Heart left ventricle (tissue), 16 donors: ENCODE data around the gene RPL18. TPM values are rescaled to one million over a fixed set of nuclear protein-coding genes. Genes with fewer than 3 reads are reported as not detected.
"Not testable (repeated sequence)": the region's sequence is repeated elsewhere in the genome, so short reads cannot be mapped to it uniquely, and the experiment has no call there.

Source experiments
- ATAC-seq, 4 donors: fragments of 200-7000 bp; cut with Tn5 transposase; one replicate each; pipeline ENCODE4 v1.9.1; 2020 to 2022; ENCODE audit warnings: moderate library complexity in 4 of 4, mild to moderate bottlenecking in 3 of 4, moderate number of reproducible peaks in 1 of 4
- DNase-seq, 5 donors: peaks; one replicate each; pipeline ENCODE4 v3.0.0-alpha.2; 2020
- H3K27ac ChIP-seq, 12 donors: fragments of 200-600 bp; sonication (generic) in 4 of 12; one replicate each; pipeline versions ENCODE4 v1.5.0 to v1.8.0; 2016 to 2022; ENCODE audit warnings: mild to moderate bottlenecking in 2 of 12
- H3K27me3 ChIP-seq, 9 donors: fragments of 200-600 bp; sonication (generic) in 2 of 9; one replicate each; pipeline versions ENCODE4 v1.5.1 to v1.8.0; 2016 to 2022; ENCODE audit warnings: mild to moderate bottlenecking in 3 of 9
- H3K36me3 ChIP-seq, 9 donors: fragments of 200-600 bp; sonication (generic) in 2 of 9; one replicate each; pipeline versions ENCODE4 v1.5.0 to v1.8.0; 2018 to 2022; ENCODE audit warnings: mild to moderate bottlenecking in 2 of 9
- H3K4me1 ChIP-seq, 12 donors: fragments of 200-600 bp; sonication (generic) in 4 of 12; one replicate each; pipeline versions ENCODE4 v1.5.0 to v1.8.0; 2016 to 2022; ENCODE audit warnings: mild to moderate bottlenecking in 3 of 12
- H3K4me3 ChIP-seq, 12 donors: fragments of 200-600 bp; sonication (generic) in 4 of 12; one replicate each; pipeline versions ENCODE4 v1.5.0 to v1.8.0; 2017 to 2022; ENCODE audit warnings: mild to moderate bottlenecking in 9 of 12, moderate library complexity in 4 of 12
- H3K9me3 ChIP-seq, 12 donors: fragments of 200-600 bp; sonication (generic) in 4 of 12; one replicate each; pipeline versions ENCODE4 v1.5.0 to v1.8.0; 2016 to 2022; ENCODE audit warnings: mild to moderate bottlenecking in 1 of 12
- CTCF ChIP-seq, 12 donors: fragments of 200-600 bp; sonication (generic) in 4 of 12; IDR thresholded peaks; one replicate each; pipeline versions ENCODE4 v1.5.0 to v1.8.0; 2018 to 2022; ENCODE audit warnings: antibody characterized with exemption in 12 of 12, mild to moderate bottlenecking in 5 of 12
- POLR2A ChIP-seq, 2 donors: fragments of 450-650 bp; IDR thresholded peaks; one replicate each; pipeline ENCODE4 v1.6.1; 2017; ENCODE audit warnings: antibody characterized with exemption in 2 of 2, mild to moderate bottlenecking in 2 of 2, moderate library complexity in 2 of 2
- WGBS, 4 donors: extraction: QIAGEN DNeasy Blood & Tissue Kit in 2 of 4; methylation state at CpG; one replicate each; pipeline versions ENCODE4 v1.1.5 to v1.1.7; 2013 to 2018; 5-methylcytosine and 5-hydroxymethylcytosine counted together
- intact Hi-C, 10 donors: fragments of 100-400 bp; cut with DNase I; formaldehyde crosslinking; loops; one replicate each; pipeline versions ENCODE4 v1.11.1 to v1.14.2; 2022
- polyA plus RNA-seq, 2 donors: library from polyadenylated mRNA; stranded (reverse); fragments of 200-250 nt; gene quantifications; one replicate each; pipeline ENCODE4 v1.2.3, GENCODE V29; 2013
- total RNA-seq, 9 donors: library from RNA; depleted of rRNA in 2 of 9; stranded (reverse); fragments of >200 nt in 2 of 9; fragmentation: NEBNext Ultra II Directional in 3 of 9; extraction: Animal tissue kit (Norgen Biotek cat#: 25700) in 3 of 9; gene quantifications; one replicate each; pipeline versions ENCODE4 v1.1.0 to v1.2.4, GENCODE V29; 2016 to 2023
- donor health status: ischemic (EF 13 %, LVEDD 7.1; RV severe dilation, severe dysfunction).
- donor health status: healthy with polysubstance abuse.
- donor health status: DM: no; HTN: yes; CAD: no.
- donor health status: DM: no; HTN: no; CAD: no.
- donor health status: ischemic (EF 25% LVEDD 6.9; RV normal size, moderate dysfunction).
- donor health status: ischemic (EF 25% LVEDD 5.7; RV mildly dilated, moderate dysfunction).
- donor health status: healthy.
- donor health status: DM: yes; HTN: yes; CAD: no.
- donor health status: ischemic (EF 35%, LVEDD 5.7; RV mildly dilated, moderate dysfunction).
- donor health status: nonischemic (EF 11% LVEDD 7.7; RV severe dilation, severe dysfunction).
- donor health status: DM: yes; HTN: yes; CAD: no.
- donor health status: PGD.
- donor health status: ischemic (EF 29% LVEDD 5.4; RV normal size, mild dysfunction).
- donor health status: nonischemic (EF 23%, LVEDD 6.1; RV moderate dilation, normal function).

The RPL18 gene
- total and polyA plus RNA-seq, 11 donors, result 470 to 1,773 (median 714) TPM

DNA sequence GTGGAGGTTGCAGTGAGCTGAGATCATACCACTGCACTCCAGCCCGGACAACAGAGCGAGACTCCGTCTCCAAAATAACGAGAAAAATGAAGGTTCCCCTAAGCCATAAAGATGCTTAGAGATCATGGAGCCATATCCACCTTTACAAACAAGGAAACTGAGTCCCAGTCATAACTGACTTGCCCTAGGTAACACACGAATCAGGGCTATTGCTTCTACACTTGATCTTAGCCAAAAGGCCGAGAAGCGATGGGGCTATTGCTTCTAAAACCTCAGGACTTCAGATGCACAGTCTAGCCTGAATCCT is 15.0 kb upstream of the RPL18 start:
- peaks cover 0 to 41% (median 3%) of the 10 kb centered on the region in 9 donors for H3K36me3 ChIP-seq
- intact Hi-C loops, result no loop called here
- H3K9me3 ChIP-seq, result no peaks in the 10 kb centered on the region
- H3K4me3 ChIP-seq, result peak overlapping the region in 10 of 12 donors; percentile 34 to 93 (median 82)
- ATAC-seq, result no peak
- no peaks in the 10 kb centered on the region for H3K27me3 ChIP-seq
- 26 to 51% (median 42%) methylated on average over 7 of the region's 7 CpGs for WGBS, 4 donors
- DNase-seq, result no peak
- peak overlapping the region; percentile 62 to 100 (median 96) for H3K27ac ChIP-seq
- TF ChIP-seq POLR2A (IDR thresholded peaks at IDR 0.05) (no peak), CTCF (IDR thresholded peaks at IDR 0.05) (no peak)
- peaks cover 20 to 84% (median 58%) of the 10 kb centered on the region in 12 donors for H3K4me1 ChIP-seq

- peaks cover 20 to 78% (median 55%) of the 10 kb centered on the region in 12 donors for H3K4me1 ChIP-seq
- peak overlapping the region in 9 of 12 donors; percentile 59 to 93 (median 85) for H3K4me3 ChIP-seq
- TF ChIP-seq CTCF (IDR thresholded peaks at IDR 0.05) (no peak), POLR2A (IDR thresholded peaks at IDR 0.05) (no peak)
- H3K27me3 ChIP-seq, result no peaks in the 10 kb centered on the region
- H3K36me3 ChIP-seq, result peaks cover 0 to 44% (median 3%) of the 10 kb centered on the region in 9 donors
- no peaks in the 10 kb centered on the region for H3K9me3 ChIP-seq
- peak overlapping the region; percentile 62 to 100 (median 96) for H3K27ac ChIP-seq
- no peak for ATAC-seq
- DNase-seq, result peak in 1 of 5 donors; percentile 42
- intact Hi-C loops, result no loop called here
- WGBS, 4 donors, result 72 to 79% (median 75%) methylated on average over 21 to 22 of the region's 22 CpGs
These were observed 14.4 kb upstream of the RPL18 start for GRCh38 chr19:48633148-48634035.

DNA sequence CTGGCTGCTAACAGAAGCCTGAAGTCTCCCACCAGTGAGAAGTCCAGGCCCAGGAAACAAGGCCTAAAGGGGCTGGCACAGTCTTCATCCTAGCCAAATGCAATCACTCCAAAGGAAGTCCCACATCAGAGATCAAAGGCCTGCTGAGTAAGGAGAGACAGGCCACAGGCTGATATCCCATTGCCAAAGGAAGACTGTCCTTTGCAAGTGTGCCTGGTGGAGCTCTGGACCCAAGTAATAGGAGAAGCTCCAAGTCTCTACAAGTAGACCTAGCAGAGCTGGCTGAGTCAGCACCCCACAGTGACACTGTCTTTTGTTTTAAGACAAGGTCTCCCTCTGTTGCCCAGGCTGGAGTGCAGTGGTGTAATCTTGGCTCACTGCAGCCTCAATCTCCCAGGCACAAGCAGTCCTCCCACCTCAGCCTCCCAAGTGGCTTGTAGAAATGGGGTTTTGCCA is 13.7 kb upstream of the RPL18 start:
- H3K4me3 ChIP-seq, result no peak overlapping the region
- H3K4me1 ChIP-seq, result peaks cover 20 to 76% (median 54%) of the 10 kb centered on the region in 12 donors
- peaks cover 0 to 44% (median 3%) of the 10 kb centered on the region in 9 donors for H3K36me3 ChIP-seq
- intact Hi-C loops, result no loop called here
- peak overlapping the region in 9 of 12 donors; percentile 92 to 98 (median 97) for H3K27ac ChIP-seq
- H3K9me3 ChIP-seq, result no peaks in the 10 kb centered on the region
- DNase-seq (no peak), ATAC-seq (no peak)
- no peaks in the 10 kb centered on the region for H3K27me3 ChIP-seq
- TF ChIP-seq POLR2A (IDR thresholded peaks at IDR 0.05), result no peak
- no peak for TF ChIP-seq CTCF (IDR thresholded peaks at IDR 0.05)

- Histone ChIP-seq H3K4me1 (peaks cover 20 to 76% (median 54%) of the 10 kb centered on the region in 12 donors), H3K27ac (peak overlapping the region in 5 of 12 donors; percentile 85 to 97 (median 96)), H3K36me3 (peaks cover 0 to 44% (median 3%) of the 10 kb centered on the region in 9 donors)
- 92 to 95% (median 94%) methylated on average over 11 of the region's 11 CpGs for WGBS, 4 donors
- H3K9me3 ChIP-seq, DNase-seq, ATAC-seq, intact Hi-C loops, H3K27me3 ChIP-seq, H3K4me3 ChIP-seq: not testable (repeated sequence)
These were observed 13.3 kb upstream of the RPL18 start for GRCh38 chr19:48632286-48632685.
